LNCAP (cell line): ENCODE results near the gene ACKR3.

Experiments used
- CTCF ChIP-seq: fragments of 450-650 bp; IDR thresholded peaks from 2 replicates; pipeline ENCODE4 v1.5.1; 2017; ENCODE audit warnings: mild to moderate bottlenecking

The ACKR3 gene

GRCh38 chr2:236583621-236584203 lies 14.1 kb downstream of the ACKR3 start:
- no peak for TF ChIP-seq CTCF

GRCh38 chr2:236584521-236585384 lies 15.1 kb downstream of the ACKR3 start:
- no peak for TF ChIP-seq CTCF

- TF ChIP-seq CTCF: no peak
Measured at GRCh38 chr2:236585966-236586365, 16.3 kb downstream of the ACKR3 start.

GRCh38 chr2:236587861-236588815 lies 18.5 kb downstream of the ACKR3 start:
- no peak for TF ChIP-seq CTCF

GRCh38 chr2:236588932-236589592 lies 19.4 kb downstream of the ACKR3 start:
- TF ChIP-seq CTCF: no peak

GRCh38 chr2:236590846-236591245 lies 21.2 kb downstream of the ACKR3 start:
- no peak for TF ChIP-seq CTCF

- no peak for TF ChIP-seq CTCF
Measured at GRCh38 chr2:236592821-236593220, 23.2 kb downstream of the ACKR3 start.
